ENCODE measurements around the gene RAB35. TPM values are rescaled to one million over a fixed set of nuclear protein-coding genes. Genes with fewer than 3 reads are reported as not detected.

RAB35 gene
- total RNA-seq, 1 experiment from 2014 or later = 30.0 TPM

DNA sequence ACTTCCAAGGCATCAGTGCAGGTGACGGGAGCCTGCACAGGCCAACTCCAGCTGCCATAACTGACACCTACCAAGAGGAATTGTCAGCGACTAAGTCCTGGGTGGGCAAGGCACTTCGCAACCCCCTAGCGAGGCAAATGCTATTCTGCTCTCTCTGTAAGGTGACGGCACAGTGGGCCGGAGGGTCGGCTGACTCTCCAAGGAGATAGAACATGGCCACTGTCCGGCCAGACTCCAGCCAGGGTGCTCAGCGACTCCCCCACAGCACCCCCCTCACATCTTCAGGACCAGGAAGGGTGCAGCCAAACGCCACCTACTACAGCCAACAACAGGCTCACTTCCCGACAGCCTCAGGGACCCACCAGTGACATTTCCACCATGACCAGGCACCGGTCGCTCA lies 13.2 kb downstream of the RAB35 start:
- DNase-seq (ENCODE audit: low spot score) = no peak

DNA sequence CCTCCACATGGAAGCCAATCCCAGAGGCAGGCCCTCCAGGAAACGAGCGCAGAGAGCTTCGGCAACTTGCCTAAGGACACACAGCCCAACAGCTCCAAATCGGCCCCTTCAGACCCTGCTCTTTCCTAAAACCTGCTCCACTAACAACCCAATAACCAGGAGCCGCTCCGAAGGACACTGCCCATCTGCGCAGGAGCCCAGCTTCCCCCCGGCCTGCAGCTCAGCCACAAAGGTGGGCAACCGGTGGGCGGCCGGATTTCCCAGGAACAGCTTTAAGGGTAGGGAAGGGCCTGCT lies 13.6 kb downstream of the RAB35 start:
- DNase-seq (ENCODE audit: low spot score) = no peak

DNA sequence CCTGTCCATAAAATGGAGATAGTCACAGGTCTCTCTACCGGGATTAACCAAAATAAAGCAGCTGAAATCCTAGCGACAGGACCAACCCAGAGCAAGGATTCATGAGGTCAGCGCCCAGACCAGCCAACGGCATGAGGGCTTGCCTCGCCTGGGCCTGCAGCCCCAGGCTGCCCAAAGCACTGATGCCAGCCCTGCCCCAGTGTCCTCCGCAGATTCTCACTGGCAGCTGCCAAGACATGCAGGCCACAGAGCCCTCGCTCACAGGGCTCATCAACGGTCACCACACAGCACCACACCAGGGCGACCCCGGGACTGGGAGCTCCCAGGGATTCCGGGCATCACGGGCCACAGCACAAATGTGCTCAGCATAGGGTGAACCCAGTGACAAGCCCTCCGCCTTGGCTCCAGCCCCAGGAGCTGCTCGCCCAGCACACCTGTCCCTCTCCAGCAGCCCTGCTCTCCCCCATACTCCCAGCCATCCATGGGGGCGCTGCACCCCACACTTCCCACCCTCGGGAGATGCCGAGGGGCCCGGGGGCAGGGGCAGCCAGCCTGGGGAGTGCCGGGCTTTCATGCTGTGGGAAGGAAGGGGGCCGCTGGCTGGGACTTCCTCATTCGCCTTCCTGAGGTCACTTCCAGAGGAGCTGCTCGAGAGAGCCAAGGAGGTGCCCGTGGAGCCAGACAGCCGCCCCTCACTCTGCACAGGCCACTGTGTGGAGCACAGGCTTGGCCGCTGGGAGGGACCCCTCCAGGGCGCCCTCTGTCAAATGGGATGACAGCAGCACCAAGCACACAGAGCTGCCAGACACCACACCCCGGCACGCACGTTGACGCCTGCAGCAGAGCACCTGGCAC lies 14.1 kb downstream of the RAB35 start:
- no peak for DNase-seq (ENCODE audit: low spot score)

DNA sequence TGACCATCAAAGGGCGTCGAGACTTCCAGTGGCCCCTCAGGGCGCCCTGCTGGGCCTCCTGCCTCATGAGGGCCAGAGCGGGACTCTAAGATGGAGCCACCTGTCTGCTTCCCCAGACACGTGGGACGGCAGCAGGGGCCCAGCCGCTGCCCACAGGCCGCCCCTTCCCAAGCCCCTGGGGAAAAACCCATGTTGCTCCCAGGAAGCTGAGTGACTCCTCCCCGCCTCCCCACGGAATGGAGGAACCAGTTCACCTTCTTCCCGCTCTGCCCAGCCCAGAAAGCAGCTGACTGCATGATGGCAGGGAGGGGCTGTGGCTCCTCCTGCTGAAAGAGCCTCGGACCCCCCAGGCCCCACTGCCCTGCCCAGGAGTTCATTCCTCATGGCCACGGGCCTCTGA lies 14.9 kb downstream of the RAB35 start:
- no peak for DNase-seq (ENCODE audit: low spot score)

DNA sequence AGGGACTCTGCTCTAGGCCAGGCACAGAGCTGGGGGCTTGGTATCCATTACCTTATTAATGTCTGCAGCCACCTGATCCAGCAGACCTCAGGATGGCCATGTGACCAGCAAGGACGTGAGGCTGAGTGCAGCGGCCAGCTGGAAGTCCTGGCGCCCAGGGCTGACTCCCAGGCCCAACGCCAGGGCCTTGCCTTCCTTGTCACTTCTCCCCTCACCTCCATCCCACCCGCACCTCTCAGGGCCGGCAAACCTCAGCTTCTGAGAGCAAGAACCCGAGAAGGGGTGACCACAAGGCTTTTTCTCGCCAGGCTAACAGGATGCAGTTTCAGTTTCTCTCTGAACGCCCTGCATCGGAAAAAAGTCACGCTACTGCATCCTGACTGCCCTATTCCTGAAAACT lies 15.4 kb downstream of the RAB35 start:
- no peak for DNase-seq (ENCODE audit: low spot score)

DNA sequence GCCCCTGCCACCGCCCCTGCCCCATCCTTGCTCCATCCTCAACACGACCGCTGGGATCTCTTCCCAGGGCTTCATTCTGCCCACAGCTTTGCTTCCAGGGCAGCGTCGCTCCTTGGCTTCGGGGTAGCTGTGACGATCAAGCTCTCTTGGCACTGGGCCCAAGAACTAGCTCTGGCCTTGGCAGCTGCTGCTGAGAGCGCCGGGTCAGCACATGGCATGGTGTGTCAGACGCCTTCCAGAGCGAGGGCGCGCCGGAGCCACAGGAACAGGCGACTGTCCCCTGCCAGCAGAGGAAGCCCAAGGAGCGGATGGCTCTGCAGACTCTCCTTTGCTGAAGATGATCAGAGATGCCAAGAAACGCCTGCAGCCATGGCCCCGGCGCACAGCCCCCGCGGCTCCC lies 15.9 kb downstream of the RAB35 start:
- DNase-seq (ENCODE audit: low spot score) = no peak

DNA sequence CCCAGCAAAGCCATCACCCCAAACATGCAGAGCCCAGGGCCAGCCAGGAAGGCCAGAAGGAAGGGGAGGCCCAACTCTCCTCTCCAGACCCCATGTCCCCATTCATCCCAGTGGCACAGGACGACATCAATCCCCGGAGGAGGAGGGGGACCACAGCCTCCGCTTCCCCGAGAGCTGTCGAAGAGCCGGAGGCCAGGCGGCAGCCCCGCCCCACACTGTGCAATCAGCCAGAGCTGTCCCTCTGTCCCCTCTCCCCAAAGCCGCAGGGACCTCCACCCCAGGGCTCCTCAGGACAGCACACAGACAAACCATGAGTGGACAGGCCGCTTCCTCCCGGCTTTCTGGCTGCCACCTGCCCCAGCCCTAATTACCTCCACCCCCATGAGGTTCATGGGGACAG lies 16.8 kb downstream of the RAB35 start:
- DNase-seq (ENCODE audit: low spot score) = no peak

DNA sequence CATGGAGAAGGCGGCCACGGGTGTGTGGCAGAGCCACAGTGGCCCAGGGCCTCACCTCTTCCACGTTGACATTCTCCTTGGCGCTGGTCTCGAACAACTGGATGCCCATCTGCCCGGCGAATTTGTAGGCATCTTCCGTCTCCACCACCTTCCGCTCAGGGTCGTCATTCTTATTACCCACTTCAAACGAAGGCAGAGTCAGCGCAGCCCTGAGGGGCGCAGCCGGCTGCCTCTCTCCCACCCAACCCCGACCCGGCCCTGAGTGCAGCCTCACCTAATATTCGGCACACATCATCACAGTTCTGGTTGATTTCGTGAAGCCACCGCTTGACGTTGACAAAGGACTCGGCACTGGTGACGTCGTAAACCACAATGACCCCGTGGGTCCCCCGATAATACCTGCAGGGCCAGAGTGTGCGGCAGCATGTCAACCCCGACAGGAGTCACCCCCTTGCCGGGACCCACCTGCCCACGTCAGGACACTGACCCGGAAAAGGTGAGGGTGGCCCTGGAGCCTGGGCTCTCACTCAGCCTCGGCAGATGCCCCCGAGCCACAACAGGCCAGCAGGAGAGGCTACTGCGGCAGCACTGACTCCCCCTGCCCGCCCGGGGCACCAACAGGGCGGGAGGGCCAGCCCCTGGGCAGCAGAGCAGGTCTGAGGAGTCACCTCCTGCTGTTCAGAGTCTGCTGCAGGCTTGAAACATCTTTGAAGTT lies 17.6 kb downstream of the RAB35 start:
- no peak for DNase-seq (ENCODE audit: low spot score)

DNA sequence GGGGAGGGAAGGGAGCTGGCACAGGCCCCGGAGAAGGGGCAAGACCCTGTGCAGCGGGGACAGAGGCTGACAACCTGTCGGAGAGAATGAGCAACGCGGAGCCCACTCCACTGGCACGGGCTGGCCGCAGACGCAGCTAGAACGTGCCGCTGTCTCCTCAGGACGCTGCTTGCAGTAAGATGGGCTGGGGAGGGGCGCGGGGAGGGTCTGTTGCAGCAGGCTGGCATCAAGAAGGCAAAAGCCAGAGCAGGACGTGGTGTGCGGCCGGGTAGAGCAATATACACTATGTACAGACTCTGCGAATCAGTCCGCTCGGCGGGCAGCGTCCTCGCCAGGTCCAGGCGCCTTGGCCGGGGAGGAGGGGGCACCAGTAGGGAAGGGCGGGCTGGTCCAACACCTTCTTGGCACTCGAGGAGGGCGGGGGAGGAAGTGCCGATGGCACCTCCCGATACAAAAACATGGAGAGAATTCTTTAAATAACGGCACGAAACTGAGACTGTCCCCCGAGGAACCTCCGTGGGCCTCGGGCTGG lies 19.8 kb downstream of the RAB35 start:
- DNase-seq (ENCODE audit: low spot score) = no peak

DNA sequence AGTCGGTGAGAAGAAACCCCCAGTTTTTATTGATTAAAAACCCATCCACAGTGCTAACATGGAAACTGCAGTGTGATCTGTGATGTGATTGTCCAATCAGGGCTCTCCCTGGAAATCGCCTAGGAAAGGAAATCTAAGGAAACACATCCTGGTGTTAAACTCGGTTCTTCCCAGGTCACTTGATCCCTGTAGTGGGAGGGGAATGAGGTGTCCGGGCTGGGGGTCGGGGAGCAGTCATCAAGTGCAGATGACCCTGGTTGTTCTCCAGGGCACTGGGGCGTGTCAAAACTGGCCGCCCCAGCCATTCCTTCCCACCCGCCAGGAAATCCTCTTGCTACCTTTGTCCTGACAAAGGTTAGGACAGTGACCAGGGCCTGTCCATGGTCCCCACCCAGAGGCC lies 20.8 kb downstream of the RAB35 start:
- DNase-seq (ENCODE audit: low spot score) = no peak

DNA sequence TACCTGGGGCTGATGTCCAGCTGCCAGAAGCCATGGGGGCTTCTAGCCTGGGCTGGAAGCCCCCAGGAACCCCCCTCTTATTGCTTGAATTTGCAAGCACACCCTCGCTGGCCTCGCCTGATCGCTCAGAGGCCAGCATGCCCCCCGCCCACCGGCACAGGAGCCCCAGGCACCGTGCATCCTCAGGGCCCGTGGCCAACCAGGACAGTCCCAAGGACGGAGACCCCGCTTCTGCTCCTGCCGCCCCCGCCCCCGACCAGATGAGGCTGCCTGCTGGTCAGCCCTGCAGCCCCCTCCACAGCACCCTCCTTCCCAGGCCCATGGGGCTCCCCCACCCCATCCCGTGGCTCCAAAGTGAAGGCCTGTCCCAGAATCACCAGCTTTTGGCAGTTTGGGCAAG lies 21.2 kb downstream of the RAB35 start:
- DNase-seq (ENCODE audit: low spot score) = no peak

DNA sequence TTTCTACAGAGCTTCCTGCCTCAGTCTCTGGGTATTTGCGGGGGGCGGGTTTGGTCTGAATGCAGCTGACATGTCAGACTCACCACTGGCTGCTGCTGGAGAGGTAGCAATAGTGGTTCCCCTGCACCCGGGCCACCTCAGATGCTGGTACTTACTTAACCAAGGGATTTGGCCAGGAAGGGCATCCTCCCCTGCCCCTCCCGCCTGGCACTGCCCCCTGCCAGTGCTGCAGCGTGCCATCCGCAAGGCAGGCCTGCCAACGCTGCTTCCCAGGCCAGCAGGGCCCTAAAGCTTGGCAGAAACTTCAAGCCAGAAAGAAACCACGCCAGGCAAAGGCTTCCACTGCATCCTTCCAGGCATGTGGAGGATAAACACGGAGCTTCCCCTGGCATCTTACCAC lies 22.1 kb downstream of the RAB35 start:
- DNase-seq (ENCODE audit: low spot score) = no peak

DNA sequence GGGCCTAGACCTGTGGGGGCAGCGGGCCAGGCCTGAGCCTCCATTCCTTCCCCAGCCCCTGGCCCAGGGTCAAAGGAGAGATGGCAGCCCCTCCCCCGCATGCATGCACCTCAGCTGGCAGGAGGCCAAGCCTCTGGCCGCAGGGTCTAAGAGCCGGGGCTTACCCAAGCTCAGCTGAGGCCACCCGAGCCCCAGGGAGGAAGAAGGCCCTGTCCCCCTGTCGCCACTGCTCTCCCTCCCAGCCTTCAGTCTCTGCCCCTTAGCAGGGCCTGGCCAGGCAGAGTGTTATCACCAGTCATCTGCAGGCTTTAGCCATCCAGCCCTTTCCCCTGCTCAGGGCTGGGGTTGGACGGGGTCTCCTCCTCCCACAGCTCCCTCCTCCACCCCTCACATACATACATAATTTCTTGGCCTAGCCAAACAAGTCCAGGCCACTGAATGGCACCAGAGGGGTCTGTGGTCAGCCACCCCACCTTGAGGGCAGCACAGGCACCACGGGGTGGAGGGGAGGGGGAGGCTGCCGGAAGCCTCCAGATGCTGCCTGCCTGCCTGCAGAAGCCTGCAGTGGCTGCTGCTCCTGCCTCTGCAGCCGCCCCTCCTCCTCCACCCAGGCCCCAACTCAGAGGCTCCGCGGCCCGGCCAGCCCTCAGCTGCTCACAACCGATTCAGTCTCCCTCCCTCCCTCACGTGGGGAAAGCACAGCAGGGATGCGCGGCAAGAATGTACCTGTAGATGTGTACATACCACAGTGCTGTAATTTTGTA lies 22.8 kb downstream of the RAB35 start:
- DNase-seq (ENCODE audit: low spot score) = no peak

DNA sequence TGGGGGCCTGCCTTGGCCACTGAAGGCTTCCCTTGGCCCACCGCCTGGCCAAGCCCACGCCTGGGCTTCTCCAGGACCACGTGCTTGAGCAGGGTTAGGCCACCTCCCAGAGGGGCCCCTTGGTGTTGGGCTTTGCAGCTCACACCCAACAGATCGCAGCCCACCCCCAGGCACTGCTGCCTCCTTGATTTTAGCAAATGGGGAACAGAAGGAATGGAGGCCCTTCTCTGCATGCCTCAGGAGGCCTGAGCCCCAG lies 23.3 kb downstream of the RAB35 start:
- DNase-seq (ENCODE audit: low spot score) = no peak

DNA sequence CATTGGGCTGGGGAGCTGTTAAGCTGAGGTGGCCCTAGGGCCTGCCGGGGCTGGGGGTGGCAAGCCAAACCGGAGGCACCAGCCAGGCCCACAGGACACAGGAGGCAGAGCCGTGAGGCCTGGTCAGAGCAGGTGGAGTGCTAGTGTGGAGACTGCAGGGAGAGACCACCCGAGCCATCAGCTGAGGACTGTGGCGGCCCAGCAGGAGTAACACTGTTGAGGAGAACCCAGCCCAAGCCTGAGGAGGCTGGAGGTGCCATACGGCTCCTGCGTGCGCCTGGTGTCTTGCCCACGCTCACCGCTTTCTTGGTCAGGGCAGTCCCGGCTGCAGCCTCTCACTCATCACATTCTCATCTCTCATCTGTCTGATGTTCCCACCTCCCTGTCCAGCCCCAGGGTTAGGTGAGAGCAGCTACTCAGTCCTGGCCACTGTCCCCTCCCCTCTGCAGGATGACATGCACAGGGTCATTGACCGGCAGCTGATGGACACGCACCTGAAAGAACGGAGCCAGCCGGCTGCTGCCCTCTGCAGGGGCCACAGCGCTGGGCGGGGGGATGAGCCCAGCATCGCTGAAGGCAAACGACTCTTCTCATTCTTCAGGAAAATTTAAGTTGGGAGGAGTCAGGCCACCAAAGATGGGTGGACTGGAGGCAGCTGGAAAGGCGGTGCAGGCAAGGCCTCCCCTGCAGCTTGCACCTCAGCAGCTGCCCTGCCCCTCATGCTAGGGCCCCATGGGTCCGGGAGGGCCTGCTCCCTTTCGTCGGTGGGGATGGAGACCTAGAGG lies 23.8 kb downstream of the RAB35 start:
- no peak for DNase-seq (ENCODE audit: low spot score)

DNA sequence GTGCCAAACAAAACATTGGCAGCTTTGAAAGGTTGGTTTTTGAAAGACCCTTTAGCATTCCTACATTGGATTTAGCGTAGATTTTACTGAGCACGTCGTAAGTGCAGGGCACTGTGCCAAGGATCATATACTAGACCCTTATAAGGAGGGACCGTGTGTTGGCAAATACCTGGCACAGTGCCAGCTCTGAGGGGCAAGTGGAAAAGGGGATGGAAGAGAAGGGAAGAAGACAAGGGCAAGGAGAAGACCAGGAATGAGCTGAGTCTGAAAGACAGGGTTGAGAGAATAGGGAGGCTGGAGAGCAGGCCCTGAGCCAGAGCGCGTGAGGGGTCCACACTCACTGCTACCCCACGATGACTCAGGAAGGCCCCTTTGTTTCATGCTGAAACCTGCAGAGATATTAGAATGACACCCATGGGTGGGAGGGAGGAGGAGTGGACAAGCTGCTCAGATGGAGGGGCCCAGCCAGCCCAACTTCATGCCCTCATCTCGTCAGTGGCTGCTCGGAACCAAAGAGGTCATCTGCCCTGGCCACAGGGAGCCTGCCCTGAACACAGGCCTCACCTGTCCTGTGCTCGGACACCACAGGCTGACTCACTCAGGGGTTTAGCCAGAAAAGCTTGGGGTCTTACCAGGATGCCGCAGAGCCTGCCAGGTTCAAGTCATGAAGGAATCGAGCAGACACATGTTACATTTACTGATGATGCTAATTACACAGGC lies 25.0 kb downstream of the RAB35 start:
- no peak for DNase-seq (ENCODE audit: low spot score)

DNA sequence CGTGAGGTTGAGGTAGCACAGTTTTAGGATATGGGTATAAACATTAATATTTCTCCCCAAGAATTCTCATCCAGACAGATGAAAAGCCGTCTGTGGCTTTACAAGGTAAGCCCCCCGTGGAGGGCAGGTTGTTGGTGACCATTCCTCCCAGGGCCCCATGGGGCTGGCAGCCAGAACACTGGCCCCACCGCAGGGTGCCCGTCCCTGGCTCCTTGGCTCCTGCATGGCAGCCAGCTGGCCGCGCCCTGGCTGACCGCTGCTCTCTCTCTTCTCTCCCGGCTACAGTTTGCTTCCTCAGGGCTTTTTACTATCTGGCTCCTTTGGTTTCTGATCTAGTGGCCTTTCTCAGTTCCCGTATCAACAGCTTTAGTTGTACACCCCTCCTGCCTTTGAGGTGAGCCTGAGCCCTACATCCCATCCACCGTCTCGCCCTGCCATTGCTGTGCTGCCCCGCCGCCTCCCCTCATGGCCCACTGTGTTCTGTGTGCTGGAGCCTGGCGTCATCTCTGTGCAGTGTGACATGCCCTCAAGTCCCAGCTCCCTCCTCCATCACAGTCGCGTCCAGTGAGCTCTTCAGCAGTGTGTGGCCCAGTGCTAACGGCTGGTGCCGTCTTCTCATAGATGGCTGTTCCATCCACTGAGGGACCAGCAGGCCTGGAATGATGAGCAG lies 25.8 kb downstream of the RAB35 start:
- DNase-seq (ENCODE audit: low spot score) = no peak

DNA sequence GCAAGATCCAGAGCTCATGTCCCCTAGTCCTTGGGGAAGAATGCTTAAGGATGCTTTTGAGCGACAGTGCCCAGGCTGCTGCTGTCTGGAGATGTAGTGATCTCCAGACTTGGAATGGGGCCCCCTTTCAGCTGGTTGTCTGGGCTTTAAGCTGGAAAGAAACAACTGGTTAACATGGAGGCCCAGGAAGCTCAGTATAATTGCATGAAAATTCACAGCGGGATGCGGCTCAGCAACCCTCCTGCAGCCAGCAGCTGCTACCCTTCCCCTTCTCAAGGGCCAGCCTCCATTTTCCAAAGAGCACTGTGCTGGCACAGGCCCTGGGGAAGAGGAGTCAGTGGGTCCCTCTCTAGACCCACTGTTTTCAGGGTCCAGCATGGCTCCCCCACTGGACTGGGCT lies 26.3 kb downstream of the RAB35 start:
- DNase-seq (ENCODE audit: low spot score) = no peak

DNA sequence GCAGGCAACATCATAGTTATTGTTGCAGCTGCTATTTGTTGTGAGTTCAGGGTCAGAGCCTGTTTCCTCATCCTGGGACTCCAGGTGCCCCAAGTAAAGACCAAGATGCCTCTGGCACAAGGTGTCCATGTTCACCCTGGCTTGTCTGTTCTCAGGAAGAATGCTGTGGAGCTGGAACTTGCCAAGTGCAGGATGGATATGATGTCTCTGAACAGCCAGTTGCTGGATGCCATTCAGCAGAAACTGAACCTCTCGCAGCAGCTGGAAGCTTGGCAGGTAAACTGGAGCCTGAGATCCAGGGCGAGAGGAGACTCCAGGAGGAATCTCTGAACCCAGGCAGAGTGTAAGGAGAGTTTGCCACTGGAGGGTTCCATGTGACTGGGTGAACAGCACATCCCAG lies 26.8 kb downstream of the RAB35 start:
- DNase-seq (ENCODE audit: low spot score) = no peak

DNA sequence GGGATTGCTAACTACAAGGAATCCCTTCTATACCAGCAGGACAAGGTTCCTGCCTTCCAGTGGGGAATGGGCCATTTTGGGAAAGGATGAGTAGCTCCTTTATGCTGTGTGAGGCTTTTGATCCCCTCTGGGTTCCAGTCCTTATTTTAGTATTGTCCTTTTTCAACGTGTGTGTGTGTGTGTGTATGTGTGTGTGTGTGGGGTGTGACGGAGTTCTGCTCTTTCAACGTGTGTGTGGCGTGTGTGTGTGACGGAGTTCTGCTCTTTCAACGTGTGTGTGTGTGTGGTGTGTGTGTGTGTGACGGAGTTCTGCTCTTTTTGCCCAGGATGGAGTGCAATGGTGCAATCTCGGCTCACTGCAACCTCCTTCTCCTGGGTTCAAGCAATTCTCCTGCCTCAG lies 27.4 kb downstream of the RAB35 start:
- no peak for DNase-seq (ENCODE audit: low spot score)

All from A172 (cell line).